Parathyroid adenoma (tissue), 2 donors: ENCODE results near the gene ATP8B3.

Experiments
- H2AFZ ChIP-seq: fragments of 300-600 bp; sonication (generic); one replicate; pipeline ENCODE4 v1.7.0; 2017; ENCODE audit warnings: antibody characterized with exemption, mild to moderate bottlenecking
- H3K27ac ChIP-seq: fragments of 300-600 bp; sonication (generic); one replicate; pipeline ENCODE4 v1.7.0; 2017
- H3K27me3 ChIP-seq: fragments of 300-600 bp; sonication (generic); one replicate; pipeline ENCODE4 v1.7.0; 2017; ENCODE audit warnings: low read length; ENCODE audit not compliant: control insufficient read depth, insufficient read depth
- H3K36me3 ChIP-seq: fragments of 300-600 bp; sonication (generic); one replicate; pipeline ENCODE4 v1.7.0; 2017; ENCODE audit warnings: low read length; ENCODE audit not compliant: control insufficient read depth, insufficient read depth
- H3K4me1 ChIP-seq: fragments of 300-600 bp; sonication (generic); one replicate; pipeline ENCODE4 v1.7.0; 2017; ENCODE audit warnings: control low read depth
- H3K4me2 ChIP-seq: fragments of 300-600 bp; sonication (generic); one replicate; pipeline ENCODE4 v1.7.0; 2017; ENCODE audit warnings: low read length
- H3K4me3 ChIP-seq: fragments of 300-600 bp; sonication (generic); one replicate; pipeline ENCODE4 v1.7.0; 2017; ENCODE audit warnings: low read depth, low read length
- H3K79me2 ChIP-seq: fragments of 300-600 bp; sonication (generic); one replicate; pipeline ENCODE4 v1.7.0; 2017; ENCODE audit warnings: control low read depth
- H3K9ac ChIP-seq: fragments of 300-600 bp; sonication (generic); one replicate; pipeline ENCODE4 v1.7.0; 2017; ENCODE audit warnings: mild to moderate bottlenecking
- H3K9me3 ChIP-seq: fragments of 300-600 bp; sonication (generic); one replicate; pipeline ENCODE4 v1.7.0; 2017; ENCODE audit warnings: low read length; ENCODE audit not compliant: control insufficient read depth
- CTCF ChIP-seq: fragments of 300-600 bp; sonication (generic); IDR thresholded peaks from one replicate; pipeline ENCODE4 v1.7.0; 2017; ENCODE audit warnings: antibody characterized with exemption, mild to moderate bottlenecking
- donor health status: primary hyperparathyroidism.

ATP8B3 gene

GRCh38 chr19:1841209-1841924 is 29.3 kb upstream of the ATP8B3 start:
- Histone ChIP-seq H3K27me3 (no peaks in the 10 kb centered on the region), H3K4me3 (no peak overlapping the region), H3K79me2 (peaks cover 83% of the 10 kb centered on the region), H3K27ac (no peak overlapping the region), H2AFZ (no peak overlapping the region), H3K4me1 (peaks cover 7% of the 10 kb centered on the region), H3K9ac (no peak overlapping the region), H3K36me3 (no peaks in the 10 kb centered on the region), H3K9me3 (no peaks in the 10 kb centered on the region), H3K4me2 (no peak overlapping the region)
- TF ChIP-seq CTCF, result no peak

- no peak overlapping the region for H3K4me2 ChIP-seq
- peaks cover 1% of the 10 kb centered on the region for H3K4me1 ChIP-seq
- no peak overlapping the region for H3K4me3 ChIP-seq
- no peaks in the 10 kb centered on the region for H3K27me3 ChIP-seq
- TF ChIP-seq CTCF, result no peak
- H3K79me2 ChIP-seq, result peaks cover 82% of the 10 kb centered on the region
- no peaks in the 10 kb centered on the region for H3K36me3 ChIP-seq
- H3K9ac ChIP-seq, result no peak overlapping the region
- no peaks in the 10 kb centered on the region for H3K9me3 ChIP-seq
- H2AFZ ChIP-seq, result no peak overlapping the region
- H3K27ac ChIP-seq, result no peak overlapping the region
These were observed 28.6 kb upstream of the ATP8B3 start for GRCh38 chr19:1840541-1841115.

GRCh38 chr19:1839658-1840540 is 27.8 kb upstream of the ATP8B3 start:
- Histone ChIP-seq H3K9ac (no peak overlapping the region), H2AFZ (no peak overlapping the region), H3K9me3 (no peaks in the 10 kb centered on the region), H3K27me3 (no peaks in the 10 kb centered on the region), H3K4me1 (no peaks in the 10 kb centered on the region), H3K79me2 (peaks cover 80% of the 10 kb centered on the region), H3K4me2 (no peak overlapping the region), H3K4me3 (no peak overlapping the region), H3K36me3 (no peaks in the 10 kb centered on the region), H3K27ac (no peak overlapping the region)
- no peak for TF ChIP-seq CTCF

GRCh38 chr19:1837625-1838105 is 25.6 kb upstream of the ATP8B3 start:
- peak; percentile 86 for TF ChIP-seq CTCF
- Histone ChIP-seq H2AFZ (no peak overlapping the region), H3K36me3 (no peaks in the 10 kb centered on the region), H3K9me3 (no peaks in the 10 kb centered on the region), H3K4me2 (peak overlapping the region; percentile 38), H3K27ac (no peak overlapping the region), H3K79me2 (peaks cover 69% of the 10 kb centered on the region), H3K4me3 (no peak overlapping the region), H3K9ac (no peak overlapping the region), H3K4me1 (no peaks in the 10 kb centered on the region), H3K27me3 (no peaks in the 10 kb centered on the region)
